NT2/D1 (cell line): Measurements from ENCODE around the gene NAA11.

Source experiments
- SUZ12 ChIP-seq: IDR thresholded peaks from 2 replicates; pipeline ENCODE4 v1.6.1; 2011; ENCODE audit not compliant: insufficient read length, insufficient read depth; ENCODE audit errors: extremely low read depth
- YY1 ChIP-seq: IDR thresholded peaks from 2 replicates; pipeline ENCODE4 v1.6.1; 2011; ENCODE audit not compliant: insufficient read length, insufficient read depth
- ZNF274 ChIP-seq: IDR thresholded peaks from 2 replicates; pipeline ENCODE4 v1.6.1; 2011; ENCODE audit warnings: mild to moderate bottlenecking, low read depth, low read length

DNA sequence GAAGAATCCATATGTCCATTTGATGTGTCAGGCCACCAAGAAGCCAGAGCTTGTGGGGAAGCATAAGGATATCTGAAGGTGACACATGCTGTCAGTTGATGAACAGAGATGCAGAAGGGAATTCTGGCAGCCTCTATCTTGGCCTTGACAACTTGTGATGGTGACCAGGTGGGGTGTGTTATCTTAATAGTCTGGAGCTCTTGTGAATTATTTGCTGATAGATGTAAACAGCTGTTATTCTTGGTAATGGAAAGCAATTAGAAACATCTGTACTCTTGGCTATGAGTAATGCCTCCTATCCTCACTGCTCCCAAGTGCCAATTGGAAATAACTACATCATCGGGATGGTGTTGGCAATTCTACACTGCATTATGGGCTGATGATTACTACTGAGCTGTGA is 51.9 kb downstream of the NAA11 start:
- no peak for TF ChIP-seq ZNF274
- no peak for TF ChIP-seq SUZ12
- TF ChIP-seq YY1, result no peak
